Central memory CD4-positive, alpha-beta T cell (primary cell): ENCODE results near the gene UGT3A1.
"Not testable (repeated sequence)": the region's sequence is repeated elsewhere in the genome, so short reads cannot be mapped to it uniquely, and the experiment has no call there.

ENCODE experiments used
- DNase-seq: peaks from one replicate; pipeline ENCODE4 v3.0.0; 2022
- total RNA-seq, 3 experiments: gene quantifications; one replicate each; lab custom pipeline; 2026; lab: John Stamatoyannopoulos, UW

The UGT3A1 gene
- 0 reads per million in 3 experiments for total RNA-seq

- no peak for DNase-seq
Measured at GRCh38 chr5:35990941-35991611, at the start of gene UGT3A1. UGT3A1 (minus strand) TSS chr5:35991390; CDS start chr5:35991240, 150 bp downstream.

- DNase-seq, result no peak
Measured at GRCh38 chr5:36035696-36036095, 44.5 kb upstream of the UGT3A1 start.

DNA sequence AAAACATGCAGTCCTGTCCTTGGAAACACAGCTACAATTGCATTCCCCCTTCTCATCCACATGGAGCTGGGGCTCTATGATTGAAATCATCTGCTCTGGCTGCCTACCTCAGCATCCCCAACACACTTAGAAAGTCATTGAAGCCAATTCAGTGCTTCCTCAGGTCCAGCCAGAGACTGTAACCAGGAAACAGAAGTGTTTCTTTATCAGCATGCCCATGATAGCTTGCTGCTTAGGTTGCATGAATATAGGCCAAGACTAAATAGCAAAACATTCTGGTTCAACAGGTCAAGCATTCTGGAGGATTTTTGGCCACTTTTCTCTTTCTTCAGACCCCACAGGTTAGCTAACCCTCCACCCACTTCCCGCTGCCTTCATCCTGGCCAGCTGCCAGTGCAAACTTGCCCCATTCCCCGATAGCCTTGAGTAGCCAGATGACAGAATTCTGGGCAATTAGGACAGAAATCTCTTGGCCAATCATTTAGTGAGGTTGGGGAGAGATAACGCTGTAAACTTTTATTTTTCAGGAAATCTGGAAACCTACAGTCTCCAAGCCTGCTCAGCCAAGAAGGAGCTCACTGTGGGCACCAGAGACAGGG, 43.4 kb upstream of the UGT3A1 start:
- DNase-seq, result not testable (repeated sequence)

DNA sequence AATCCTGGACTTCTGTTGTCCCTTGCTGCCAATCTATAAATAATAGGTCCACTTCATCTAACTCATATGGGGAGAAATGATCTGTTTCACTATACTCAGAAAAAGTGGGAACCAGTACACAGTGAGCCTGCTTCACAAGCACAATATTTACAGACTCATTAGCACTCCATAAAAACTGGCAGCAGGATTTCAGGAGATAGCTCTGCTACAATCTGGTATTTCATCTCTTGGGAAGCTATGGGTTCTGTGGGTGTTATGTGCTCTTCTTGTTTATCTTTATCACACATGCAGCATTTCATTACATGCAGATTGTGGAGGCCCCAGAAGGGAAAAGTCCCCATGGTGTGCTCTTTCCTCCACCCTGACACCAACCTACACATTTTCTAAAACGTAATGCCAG, 42.3 kb upstream of the UGT3A1 start:
- DNase-seq, result no peak

DNA sequence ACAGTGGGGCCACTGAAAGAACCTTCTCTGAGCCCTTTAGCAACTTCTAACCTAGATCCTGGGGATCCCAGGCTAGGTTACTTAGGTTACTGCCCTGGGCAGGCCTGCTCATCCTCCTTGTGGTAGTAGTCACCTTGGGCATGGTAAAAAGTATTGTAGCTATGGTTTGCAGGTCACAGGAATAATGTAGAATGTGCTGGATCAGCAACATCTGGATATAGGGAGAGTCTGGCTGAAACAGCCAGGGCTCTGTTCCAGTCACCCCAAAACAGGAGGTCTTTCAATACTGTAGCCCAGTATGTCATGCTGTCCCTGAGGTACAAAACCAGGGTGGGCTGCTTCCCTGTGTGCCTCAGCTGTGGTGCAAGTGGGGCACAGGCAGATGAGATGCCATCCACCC, 41.9 kb upstream of the UGT3A1 start:
- no peak for DNase-seq

GRCh38 chr5:36031223-36031622, 40.0 kb upstream of the UGT3A1 start:
- no peak for DNase-seq

- DNase-seq, result no peak
Measured at GRCh38 chr5:36029914-36030313, 38.7 kb upstream of the UGT3A1 start.

DNA sequence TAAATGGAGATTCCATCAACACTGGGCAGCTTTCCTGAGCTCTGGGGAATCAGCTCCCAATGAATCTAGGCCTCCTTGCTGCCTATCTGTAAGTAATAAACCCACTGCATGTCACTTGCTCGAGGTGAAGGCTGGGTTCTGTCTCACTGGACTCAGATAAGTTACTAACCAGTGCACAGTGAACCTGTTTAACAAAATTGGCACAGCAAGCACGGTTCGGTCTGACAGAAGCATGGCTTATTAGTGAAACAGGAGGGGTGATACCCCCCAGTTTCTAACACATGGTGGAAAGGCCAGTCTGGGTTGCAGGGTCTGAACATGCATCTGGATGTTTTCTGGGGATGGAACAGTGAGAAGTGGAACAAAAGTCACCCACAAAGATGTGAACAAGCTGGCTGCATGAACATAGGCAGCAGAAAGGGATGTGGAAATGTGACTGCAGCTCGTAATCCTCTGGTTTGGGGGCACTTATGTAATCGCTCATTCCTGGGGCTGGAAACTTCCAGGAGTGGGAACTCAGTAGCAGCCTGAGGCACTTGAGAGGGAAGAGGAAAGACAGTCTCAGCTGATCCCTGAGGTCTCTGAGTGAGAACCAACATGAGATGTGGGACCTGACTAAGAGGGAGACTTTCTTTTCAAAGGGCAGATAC, 37.8 kb upstream of the UGT3A1 start:
- DNase-seq, result no peak

- no peak for DNase-seq
Measured at GRCh38 chr5:36027711-36028110, 36.5 kb upstream of the UGT3A1 start.

GRCh38 chr5:36026706-36027465, 35.7 kb upstream of the UGT3A1 start:
- no peak for DNase-seq

DNA sequence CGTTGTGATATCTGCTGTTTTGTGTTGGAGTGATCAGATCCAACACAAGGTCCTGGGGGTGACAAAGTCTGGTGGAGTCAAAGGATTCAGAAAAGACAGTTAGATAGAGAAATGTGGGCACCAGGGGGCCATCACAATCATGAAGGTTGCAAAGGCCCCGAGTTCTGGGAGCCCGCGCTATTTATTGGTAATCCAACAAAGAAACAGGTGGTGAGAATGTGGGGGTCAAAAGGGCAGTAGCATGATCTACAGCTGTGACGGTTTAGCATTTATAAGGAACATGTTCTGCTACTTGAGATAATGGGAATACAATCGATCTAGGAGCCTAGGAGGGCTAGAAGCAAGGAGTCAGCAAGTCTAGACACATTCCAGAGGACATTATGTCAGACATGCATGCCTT, 31.1 kb upstream of the UGT3A1 start:
- not testable (repeated sequence) for DNase-seq

DNA sequence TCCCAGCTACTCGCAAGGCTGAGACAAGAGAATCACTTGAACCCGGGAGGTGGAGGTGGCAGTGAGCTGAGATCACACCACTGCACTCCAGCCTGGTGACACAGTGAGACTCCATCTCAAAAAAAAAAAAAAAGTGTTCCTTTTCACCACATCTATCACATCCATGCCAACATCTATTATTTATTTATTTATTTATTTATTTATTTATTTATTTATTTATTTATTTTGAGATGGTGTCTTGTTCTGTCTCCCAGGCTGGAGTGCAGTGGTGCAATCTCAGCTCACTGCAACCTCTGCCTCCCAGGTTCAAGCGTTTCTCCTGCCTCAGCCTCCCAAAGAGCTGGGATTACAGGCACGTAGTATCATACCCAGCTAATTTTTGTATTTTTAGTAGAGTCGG, 28.4 kb upstream of the UGT3A1 start:
- not testable (repeated sequence) for DNase-seq

GRCh38 chr5:36017622-36018021, 26.4 kb upstream of the UGT3A1 start:
- DNase-seq, result no peak

- no peak for DNase-seq
Measured at GRCh38 chr5:36017004-36017403, 25.8 kb upstream of the UGT3A1 start.

GRCh38 chr5:36013182-36013581, 22.0 kb upstream of the UGT3A1 start:
- DNase-seq, result no peak

DNA sequence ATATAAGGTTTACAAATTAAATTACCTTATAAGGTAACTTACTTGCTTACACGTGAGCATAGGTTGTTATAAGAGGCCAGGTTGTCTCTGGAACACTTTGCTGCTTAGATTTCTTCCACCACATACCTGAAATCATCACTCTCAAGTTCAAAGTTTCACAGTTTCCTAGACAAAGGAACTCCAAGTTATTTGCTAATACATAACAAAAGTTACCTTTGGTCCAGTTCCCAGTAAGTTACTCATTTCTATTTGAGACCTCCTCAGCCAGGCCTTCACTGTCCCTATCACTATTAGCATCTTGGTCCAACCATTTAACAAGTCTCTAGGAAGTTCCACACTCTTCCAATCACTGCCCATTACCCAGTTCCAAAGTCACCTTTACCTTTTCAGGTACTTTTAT, 18.5 kb upstream of the UGT3A1 start:
- DNase-seq, result no peak

DNA sequence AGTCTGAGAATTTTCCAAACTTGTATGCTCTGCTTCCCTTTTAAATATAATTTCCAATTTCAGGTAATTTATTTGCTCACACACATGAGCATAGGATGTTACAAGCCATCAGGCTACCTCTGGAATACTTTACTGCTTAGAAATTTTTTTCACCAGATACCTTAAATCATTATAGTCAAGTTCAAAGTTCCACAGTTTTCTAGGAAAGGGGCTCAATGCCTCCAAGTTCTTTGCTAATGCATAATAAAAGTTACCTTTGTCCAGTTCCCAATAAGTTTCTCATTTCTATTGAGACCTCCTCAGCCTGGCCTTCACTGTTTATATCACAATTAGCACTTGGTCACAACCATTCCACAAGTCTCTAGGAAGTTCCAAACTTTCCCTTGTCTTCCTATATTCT, 16.2 kb upstream of the UGT3A1 start:
- DNase-seq, result no peak

DNA sequence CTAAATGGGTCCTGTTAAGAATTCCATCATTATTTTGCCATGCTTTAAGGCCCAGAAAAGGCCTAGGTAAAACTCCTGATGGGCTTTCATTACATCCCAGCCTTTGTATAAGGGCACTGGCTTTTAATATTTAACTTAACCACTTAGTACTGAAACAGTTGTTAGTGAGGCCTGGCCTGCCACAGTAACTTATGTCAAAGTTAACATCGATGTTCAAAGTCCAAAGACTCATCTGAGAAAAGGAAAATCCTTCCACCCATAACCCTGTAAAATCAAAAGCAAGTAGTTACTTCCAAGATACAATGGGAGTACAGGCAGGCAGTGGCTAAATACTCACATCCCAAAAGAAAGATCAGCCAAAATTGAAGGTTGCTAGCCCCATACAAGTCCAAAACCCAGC, 15.0 kb upstream of the UGT3A1 start:
- no peak for DNase-seq

GRCh38 chr5:36001032-36001431, 9.8 kb upstream of the UGT3A1 start:
- DNase-seq, result no peak

GRCh38 chr5:35999547-35999946, 8.4 kb upstream of the UGT3A1 start:
- DNase-seq, result no peak

DNA sequence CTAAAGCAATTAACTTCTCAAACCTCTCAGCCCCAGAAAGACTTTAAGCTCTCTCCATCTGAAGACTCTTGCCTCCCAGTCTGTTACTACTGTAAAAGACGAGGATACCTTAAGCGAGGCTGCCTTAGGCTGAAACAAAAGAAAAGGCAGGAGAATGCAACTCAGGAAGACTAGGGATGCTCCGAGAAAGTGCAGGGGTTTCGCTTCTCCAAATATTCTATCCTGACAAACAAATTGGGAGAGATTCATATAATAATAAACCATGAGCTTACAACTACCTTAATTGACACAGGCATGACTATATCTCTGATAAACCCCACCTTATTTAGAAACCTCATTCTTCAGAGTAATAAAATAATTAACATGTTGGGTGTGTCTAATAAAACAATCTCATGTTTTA, 4.9 kb upstream of the UGT3A1 start:
- DNase-seq, result no peak

- no peak for DNase-seq
Measured at GRCh38 chr5:35990520-35990919, 670 bp downstream of the UGT3A1 start.

DNA sequence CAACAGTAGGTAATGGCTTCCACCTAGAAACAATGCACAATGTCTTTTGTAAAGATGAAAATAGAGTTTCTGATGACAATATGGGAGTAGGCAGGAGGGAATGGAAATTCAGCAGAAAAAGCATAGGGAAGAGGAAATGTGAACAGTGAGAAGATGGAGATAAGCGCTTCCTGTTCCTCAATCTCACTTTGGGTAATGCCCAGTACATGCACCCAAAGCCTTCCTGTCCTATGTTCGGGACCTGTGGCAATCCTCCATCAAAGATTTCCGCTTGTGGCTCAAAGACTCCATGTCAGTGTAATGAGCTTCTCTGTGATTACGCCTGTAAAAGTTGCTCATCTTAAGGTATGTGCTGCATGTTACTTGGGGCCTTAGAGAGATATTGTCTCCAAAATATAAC, 2.7 kb downstream of the UGT3A1 start:
- no peak for DNase-seq

GRCh38 chr5:35987776-35988175, 3.4 kb downstream of the UGT3A1 start:
- DNase-seq, result no peak
